Cardiac muscle cell (in vitro differentiated cells and primary cell): Measurements from ENCODE around the gene DIAPH1. TPM values are rescaled to one million over a fixed set of nuclear protein-coding genes. Genes with fewer than 3 reads are reported as not detected.

ENCODE experiments used
- DNase-seq, 2 donors: peaks; one replicate each; pipeline versions ENCODE4 v3.0.0 to v3.0.0-alpha.2; 2010 to 2017; ENCODE audit warnings: low read depth in 1 of 2, low spot score in 1 of 2
- H3K27ac ChIP-seq: fragments of 200-600 bp; sonication (generic); 2 replicates; pipeline ENCODE4 v1.5.1; 2016
- H3K27me3 ChIP-seq: fragments of 200-600 bp; sonication (generic); 2 replicates; pipeline ENCODE4 v1.6.0; 2016; ENCODE audit warnings: control low read depth
- H3K36me3 ChIP-seq: fragments of 200-600 bp; sonication (generic); 2 replicates; pipeline ENCODE4 v1.5.1; 2016; ENCODE audit warnings: control low read depth
- H3K4me1 ChIP-seq: fragments of 200-600 bp; sonication (generic); 2 replicates; pipeline ENCODE4 v1.8.1; 2017; ENCODE audit warnings: low read depth, mild to moderate bottlenecking, mixed run types
- H3K4me3 ChIP-seq: fragments of 200-600 bp; sonication (generic); 2 replicates; pipeline ENCODE4 v1.5.1; 2016; ENCODE audit warnings: mild to moderate bottlenecking
- H3K9me3 ChIP-seq: fragments of 200-600 bp; sonication (generic); 2 replicates; pipeline ENCODE4 v1.5.1; 2017; ENCODE audit warnings: low read depth, mild to moderate bottlenecking, control low read depth
- CTCF ChIP-seq: IDR thresholded peaks from 2 replicates; pipeline ENCODE4 v1.5.1; 2012; ENCODE audit warnings: low read depth, mild to moderate bottlenecking, low read length
- polyA plus RNA-seq: library from polyadenylated mRNA; unstranded; fragments of >200 nt; fragmentation: Nextera tagmentation; extraction: Ambion mirVana; gene quantifications from 2 replicates; pipeline ENCODE4 v1.2.1, GENCODE V29; 2016
- total RNA-seq: library from RNA; depleted of rRNA; stranded (reverse); fragments of >200 nt; gene quantifications from 2 replicates; pipeline ENCODE4 v1.2.3, GENCODE V29; 2016

The DIAPH1 gene
- total and polyA plus RNA-seq, 2 experiments from 2014 or later, result 24.0 to 24.4 TPM

- Histone ChIP-seq H3K27ac (no peak within 1 kb of the TSS), H3K9me3 (no peaks in the 10 kb centered on the region), H3K36me3 (no peaks in the 10 kb centered on the region), H3K27me3 (no peaks in the 10 kb centered on the region), H3K4me1 (no peaks in the 10 kb centered on the region), H3K4me3 (peak within 1 kb of the TSS; percentile 25)
- DNase-seq, result peak; percentile 88 to 98
- TF ChIP-seq CTCF, result peak; percentile 15
Measured at GRCh38 chr5:141475625-141476131, 143.1 kb downstream of the DIAPH1 start, which contains the start of gene PCDHGC3. TSS of gene PCDHGC3 (plus strand) at chr5:141475966. CDS start at chr5:141476117, 151 bp downstream.

DNA sequence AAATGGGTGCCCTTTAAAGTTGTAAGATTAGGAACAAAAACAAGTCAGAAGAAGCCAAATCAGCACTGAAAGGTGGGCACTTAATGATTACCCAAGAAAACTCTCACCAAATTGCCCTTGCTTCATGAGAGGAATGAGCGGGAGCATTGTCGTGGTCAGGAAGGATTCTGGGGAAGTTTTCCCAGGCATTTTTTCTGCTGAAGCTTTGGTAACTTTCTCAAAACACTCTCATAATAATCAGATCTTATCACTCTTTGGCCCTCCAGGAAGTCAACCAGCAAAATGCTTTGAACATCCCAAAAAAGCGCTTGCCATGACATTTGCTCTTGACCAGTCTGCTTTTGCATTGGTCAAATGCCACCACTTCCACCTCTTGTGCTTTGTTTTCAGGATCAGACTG, 153.4 kb downstream of the DIAPH1 start:
- Histone ChIP-seq H3K27ac (no peak overlapping the region), H3K36me3 (no peaks in the 10 kb centered on the region)
- peak in 1 of 2 donors; percentile 42 for DNase-seq

More for the DNA sequence above, 153.4 kb downstream of the DIAPH1 start:
- TF ChIP-seq CTCF, result no peak
- H3K4me3 ChIP-seq, result no peak overlapping the region
- no peaks in the 10 kb centered on the region for H3K27me3 ChIP-seq
- H3K9me3 ChIP-seq, result no peaks in the 10 kb centered on the region
- no peaks in the 10 kb centered on the region for H3K4me1 ChIP-seq

Other genes starting within 250 kb of the DIAPH1 start
- 0.71 and 1.2 TPM in 2 replicates for gene PCDHGB3, start 248.8 kb downstream of the DIAPH1 start, total RNA-seq
- 0.27 TPM in 1 of 2 replicates, not detected in the other for gene PCDHGB3, start 248.8 kb downstream of the DIAPH1 start, polyA plus RNA-seq
- gene PCDHGA6, start 245.1 kb downstream of the DIAPH1 start, total RNA-seq, result 0.66 and 0.88 TPM in 2 replicates
- gene PCDHGA6, start 245.1 kb downstream of the DIAPH1 start, polyA plus RNA-seq, result not detected in 2 replicates
- gene PCDHGA7, start 236.3 kb downstream of the DIAPH1 start, total RNA-seq, result 1.0 and 1.2 TPM in 2 replicates
- 0.20 TPM in 1 of 2 replicates, not detected in the other for gene PCDHGA7, start 236.3 kb downstream of the DIAPH1 start, polyA plus RNA-seq
- gene PCDHGB4, start 231.3 kb downstream of the DIAPH1 start, total RNA-seq, result 17.4 and 23.5 TPM in 2 replicates
- 9.9 and 12.5 TPM in 2 replicates for gene PCDHGB4, start 231.3 kb downstream of the DIAPH1 start, polyA plus RNA-seq
- 2.3 and 2.5 TPM in 2 replicates for gene PCDHGA8, start 226.4 kb downstream of the DIAPH1 start, total RNA-seq
- 0.37 and 1.0 TPM in 2 replicates for gene PCDHGA8, start 226.4 kb downstream of the DIAPH1 start, polyA plus RNA-seq
- gene PCDHGB5, start 221.1 kb downstream of the DIAPH1 start, total RNA-seq, result 1.2 and 2.6 TPM in 2 replicates
- gene PCDHGB5, start 221.1 kb downstream of the DIAPH1 start, polyA plus RNA-seq, result 0.66 TPM in 1 of 2 replicates, not detected in the other
- gene PCDHGA9, start 216.2 kb downstream of the DIAPH1 start, total RNA-seq, result 1.1 and 1.8 TPM in 2 replicates
- 0.04 and 0.70 TPM in 2 replicates for gene PCDHGA9, start 216.2 kb downstream of the DIAPH1 start, polyA plus RNA-seq
- 28.7 and 48.6 TPM in 2 replicates for gene PCDHGB6, start 211.0 kb downstream of the DIAPH1 start, total RNA-seq
- 26.1 and 44.1 TPM in 2 replicates for gene PCDHGB6, start 211.0 kb downstream of the DIAPH1 start, polyA plus RNA-seq
- 4.5 and 7.3 TPM in 2 replicates for gene PCDHGA10, start 206.0 kb downstream of the DIAPH1 start, total RNA-seq
- 1.1 and 1.4 TPM in 2 replicates for gene PCDHGA10, start 206.0 kb downstream of the DIAPH1 start, polyA plus RNA-seq
- gene PCDHGB7, start 201.3 kb downstream of the DIAPH1 start, total RNA-seq, result 11.3 and 19.9 TPM in 2 replicates
- 8.4 and 12.3 TPM in 2 replicates for gene PCDHGB7, start 201.3 kb downstream of the DIAPH1 start, polyA plus RNA-seq
- 3.6 and 5.0 TPM in 2 replicates for gene PCDHGA11, start 197.9 kb downstream of the DIAPH1 start, total RNA-seq
- gene PCDHGA11, start 197.9 kb downstream of the DIAPH1 start, polyA plus RNA-seq, result 0.64 and 1.7 TPM in 2 replicates
- 1.7 and 6.1 TPM in 2 replicates for gene PCDHGA12, start 188.5 kb downstream of the DIAPH1 start, total RNA-seq
- gene PCDHGA12, start 188.5 kb downstream of the DIAPH1 start, polyA plus RNA-seq, result 0.45 and 0.52 TPM in 2 replicates
- gene PCDHGC3, start 143.0 kb downstream of the DIAPH1 start, total RNA-seq, result 23.6 and 29.9 TPM in 2 replicates
- 23.0 and 29.8 TPM in 2 replicates for gene PCDHGC3, start 143.0 kb downstream of the DIAPH1 start, polyA plus RNA-seq
- gene PCDHGC4, start 134.0 kb downstream of the DIAPH1 start, total RNA-seq, result 1.1 and 7.9 TPM in 2 replicates
- 0.84 and 2.9 TPM in 2 replicates for gene PCDHGC4, start 134.0 kb downstream of the DIAPH1 start, polyA plus RNA-seq
- 0.74 and 2.2 TPM in 2 replicates for gene PCDHGC5, start 129.9 kb downstream of the DIAPH1 start, total RNA-seq
- not detected in 2 replicates for gene PCDHGC5, start 129.9 kb downstream of the DIAPH1 start, polyA plus RNA-seq
- gene HDAC3, start 17.8 kb upstream of the DIAPH1 start, total RNA-seq, result 64.7 and 78.3 TPM in 2 replicates
- 112 and 117 TPM in 2 replicates for gene HDAC3, start 17.8 kb upstream of the DIAPH1 start, polyA plus RNA-seq
- gene RELL2, start 18.0 kb upstream of the DIAPH1 start, total RNA-seq, result 1.8 and 3.6 TPM in 2 replicates
- gene RELL2, start 18.0 kb upstream of the DIAPH1 start, polyA plus RNA-seq, result 2.3 TPM in 1 of 2 replicates, not detected in the other
- 9.8 and 24.9 TPM in 2 replicates for gene FCHSD1, start 32.4 kb upstream of the DIAPH1 start, total RNA-seq
- gene FCHSD1, start 32.4 kb upstream of the DIAPH1 start, polyA plus RNA-seq, result 7.8 and 13.0 TPM in 2 replicates
- gene ARAP3, start 63.2 kb upstream of the DIAPH1 start, total RNA-seq, result 1.5 and 1.6 TPM in 2 replicates
- gene ARAP3, start 63.2 kb upstream of the DIAPH1 start, polyA plus RNA-seq, result 0.59 and 1.4 TPM in 2 replicates